GM12865 (cell line): Measurements from ENCODE around the gene ATP5MG.

Experiments used
- DNase-seq: peaks from one replicate; pipeline ENCODE4 v3.0.0; 2010; ENCODE audit warnings: low read depth
- H3K4me3 ChIP-seq: 2 replicates; pipeline ENCODE4 v1.5.1; 2011; ENCODE audit warnings: mild to moderate bottlenecking, low read depth, low read length, control low read depth
- CTCF ChIP-seq: IDR thresholded peaks from 2 replicates; pipeline ENCODE4 v1.5.1; 2011; ENCODE audit warnings: low read length, control low read depth, low read depth, inconsistent platforms; ENCODE audit not compliant: insufficient read depth; ENCODE audit errors: missing control alignments

The ATP5MG gene

GRCh38 chr11:118370774-118371173, 30.6 kb upstream of the ATP5MG start:
- no peak for DNase-seq
- no peak for TF ChIP-seq CTCF
- no peak overlapping the region for H3K4me3 ChIP-seq

GRCh38 chr11:118373263-118373662, 28.1 kb upstream of the ATP5MG start:
- TF ChIP-seq CTCF: no peak
- no peak for DNase-seq
- H3K4me3 ChIP-seq: no peak overlapping the region

- H3K4me3 ChIP-seq: no peak overlapping the region
- no peak for TF ChIP-seq CTCF
- DNase-seq: no peak
These were observed 27.5 kb upstream of the ATP5MG start for GRCh38 chr11:118373871-118374270.

GRCh38 chr11:118374729-118375128, 26.7 kb upstream of the ATP5MG start:
- no peak overlapping the region for H3K4me3 ChIP-seq
- TF ChIP-seq CTCF: no peak
- no peak for DNase-seq

- H3K4me3 ChIP-seq: no peak overlapping the region
- TF ChIP-seq CTCF: no peak
- no peak for DNase-seq
These were observed 25.4 kb upstream of the ATP5MG start for GRCh38 chr11:118375978-118376377.

GRCh38 chr11:118379497-118379896, 21.9 kb upstream of the ATP5MG start:
- no peak overlapping the region for H3K4me3 ChIP-seq
- no peak for TF ChIP-seq CTCF
- no peak for DNase-seq

GRCh38 chr11:118380571-118380970, 20.8 kb upstream of the ATP5MG start:
- TF ChIP-seq CTCF: no peak
- no peak for DNase-seq
- no peak overlapping the region for H3K4me3 ChIP-seq
